HepG2 (cell line): ENCODE data around the gene IGSF8. TPM values are rescaled to one million over a fixed set of nuclear protein-coding genes. Genes with fewer than 3 reads are reported as not detected.
A peak's percentile ranks its signal among the peaks of the same experiment; 100 is the strongest.

ENCODE experiments used
- ARNTL ChIP-seq: sonication (generic); formaldehyde crosslinking; IDR thresholded peaks from 2 replicates; pipeline ENCODE4 v1.4.0; 2020; ENCODE audit warnings: mild to moderate bottlenecking, missing genetic modification reagents
- BORCS8-MEF2B ChIP-seq: sonication (generic); formaldehyde crosslinking; IDR thresholded peaks from 2 replicates; pipeline ENCODE4 v1.8.0; 2022; ENCODE audit warnings: mild to moderate bottlenecking, missing genetic modification reagents
- CREM ChIP-seq, 2 experiments: sonication (generic) in 1 of 2; formaldehyde crosslinking in 1 of 2; IDR thresholded peaks; 2 replicates each; pipeline versions ENCODE4 v1.4.0 to v1.6.1; 2016 to 2020; ENCODE audit warnings: antibody characterized with exemption in 1 of 2, mild to moderate bottlenecking in 1 of 2, missing genetic modification reagents in 1 of 2
- CTCF ChIP-seq: sonication (generic); formaldehyde crosslinking; IDR thresholded peaks from 2 replicates; pipeline ENCODE4 v1.5.0; 2020; ENCODE audit warnings: mild to moderate bottlenecking, missing genetic modification reagents, moderate library complexity
- FOXO1 ChIP-seq: sonication (generic); formaldehyde crosslinking; IDR thresholded peaks from 2 replicates; pipeline ENCODE4 v1.4.0; 2020; ENCODE audit warnings: missing genetic modification reagents
- HHEX ChIP-seq: IDR thresholded peaks from 2 replicates; pipeline ENCODE4 v1.6.1; 2016; ENCODE audit warnings: control low read depth
- KDM1A ChIP-seq: IDR thresholded peaks from 2 replicates; pipeline ENCODE4 v1.6.1; 2016; ENCODE audit warnings: missing compliant biosample characterization
- KDM5B ChIP-seq: sonication (generic); formaldehyde crosslinking; IDR thresholded peaks from 2 replicates; pipeline ENCODE4 v1.4.0; 2020; ENCODE audit warnings: missing genetic modification reagents, mild to moderate bottlenecking, borderline replicate concordance
- KLF11 ChIP-seq: IDR thresholded peaks from 2 replicates; pipeline ENCODE4 v1.6.1; 2016; ENCODE audit warnings: missing compliant biosample characterization
- KLF16 ChIP-seq, 2 experiments: sonication (generic) in 1 of 2; formaldehyde crosslinking in 1 of 2; IDR thresholded peaks; 2 replicates each; pipeline versions ENCODE4 v1.6.1 to v1.8.0; 2016 to 2023; ENCODE audit warnings: missing genetic modification reagents in 2 of 2, missing compliant biosample characterization in 1 of 2
- MED1 ChIP-seq: sonication (generic); formaldehyde crosslinking; IDR thresholded peaks from 2 replicates; pipeline ENCODE4 v1.4.0; 2020; ENCODE audit warnings: missing genetic modification reagents
- NR2F6 ChIP-seq, 2 experiments: IDR thresholded peaks; 2 replicates each; pipeline ENCODE4 v1.6.1; 2016; ENCODE audit warnings: antibody characterized with exemption in 1 of 2, mild to moderate bottlenecking in 1 of 2
- SAP130 ChIP-seq: IDR thresholded peaks from 2 replicates; pipeline ENCODE4 v1.6.1; 2016; ENCODE audit warnings: low read depth
- SOX6 ChIP-seq, 2 experiments: fragments of 450-650 bp in 1 of 2; sonication (generic) in 1 of 2; formaldehyde crosslinking in 1 of 2; IDR thresholded peaks; 2 replicates each; pipeline versions ENCODE4 v1.4.0 to v1.6.1; 2017 to 2020; ENCODE audit warnings: antibody characterized with exemption in 1 of 2, mild to moderate bottlenecking in 1 of 2, missing genetic modification reagents in 1 of 2
- STAG1 ChIP-seq: sonication (generic); formaldehyde crosslinking; IDR thresholded peaks from 2 replicates; pipeline ENCODE4 v1.4.0; 2020; ENCODE audit warnings: missing genetic modification reagents
- TFE3 ChIP-seq: IDR thresholded peaks from 2 replicates; pipeline ENCODE4 v1.6.1; 2016
- TOE1 ChIP-seq: sonication (generic); formaldehyde crosslinking; IDR thresholded peaks from 2 replicates; pipeline ENCODE4 v1.4.0; 2020; ENCODE audit warnings: mild to moderate bottlenecking, missing genetic modification reagents
- TOPORS ChIP-seq: sonication (generic); formaldehyde crosslinking; IDR thresholded peaks from 2 replicates; pipeline ENCODE4 v1.8.0; 2023; ENCODE audit warnings: mild to moderate bottlenecking, missing genetic modification reagents
- ZFAT ChIP-seq: sonication (generic); formaldehyde crosslinking; conservative IDR thresholded peaks from 2 replicates; pipeline ENCODE4 v1.8.1; 2023; ENCODE audit warnings: missing genetic modification reagents, inconsistent platforms
- ZNF143 ChIP-seq: sonication (generic); formaldehyde crosslinking; IDR thresholded peaks from 2 replicates; pipeline ENCODE4 v1.4.0; 2020; ENCODE audit warnings: missing genetic modification reagents
- ZNF263 ChIP-seq: sonication (generic); formaldehyde crosslinking; IDR thresholded peaks from 2 replicates; pipeline ENCODE4 v1.4.0; 2020; ENCODE audit warnings: missing genetic modification reagents
- ZNF317 ChIP-seq: sonication (generic); formaldehyde crosslinking; IDR thresholded peaks from 2 replicates; pipeline ENCODE4 v1.5.0; 2020; ENCODE audit warnings: mild to moderate bottlenecking, missing genetic modification reagents
- ZNF501 ChIP-seq: sonication (generic); formaldehyde crosslinking; IDR thresholded peaks from 2 replicates; pipeline ENCODE4 v1.5.1; 2020; ENCODE audit warnings: mild to moderate bottlenecking, moderate library complexity, missing genetic modification reagents
- ZNF543 ChIP-seq: sonication (generic); formaldehyde crosslinking; IDR thresholded peaks from 2 replicates; pipeline ENCODE4 v1.4.0; 2020; ENCODE audit warnings: mild to moderate bottlenecking, missing genetic modification reagents
- ZNF574 ChIP-seq: sonication (generic); formaldehyde crosslinking; IDR thresholded peaks from 2 replicates; pipeline ENCODE4 v1.4.0; 2020; ENCODE audit warnings: missing genetic modification reagents
- ZNF598 ChIP-seq: sonication (generic); formaldehyde crosslinking; IDR thresholded peaks from 2 replicates; pipeline ENCODE4 v1.5.1; 2020; ENCODE audit warnings: mild to moderate bottlenecking, missing genetic modification reagents, borderline replicate concordance
- polyA plus RNA-seq, 8 experiments: library from polyadenylated mRNA; depleted of rRNA in 3 of 8; stranded (reverse) in 7 of 8; unstranded in 1 of 8; fragments of >200 nt; fragmentation: Illumina TruSeq in 4 of 8; extraction: Trizol in 4 of 8; gene quantifications; 2 replicates each; pipeline versions ENCODE4 v1.2.1 to v1.2.3, GENCODE V29; 2011 to 2016; ENCODE audit warnings: low read depth in 4 of 8, missing spikeins in 1 of 8, mixed read lengths in 1 of 8; ENCODE audit not compliant: insufficient read depth in 1 of 8
- total RNA-seq, 5 experiments: library from RNA; depleted of rRNA; stranded (reverse); fragments of >200 nt; fragmentation: Illumina TruSeq; extraction: Trizol; gene quantifications; 2 replicates each; pipeline ENCODE4 v1.2.3, GENCODE V29; 2016; ENCODE audit warnings: low read depth in 1 of 5

The IGSF8 gene
- total and polyA plus RNA-seq, 2 of the 13 experiments (the other 11 are each of a cell fraction or from before 2014, with no cell fraction given) = 24.0 to 41.0 TPM

- TF ChIP-seq ZNF574 (CRISPR knock-in tag) = peak; percentile 45
- TF ChIP-seq ZNF263 (CRISPR knock-in tag) = peak; percentile 45; the same call in 1 of the 2 replicates
- peak; percentile 83 for TF ChIP-seq ZNF501 (CRISPR knock-in tag)
- TF ChIP-seq HHEX (CRISPR knock-in tag) = 0 out of 2 replicates have a peak, but pooled peaks have one; percentile 4
- TF ChIP-seq TOE1 (CRISPR knock-in tag) = no peak
- no peak for TF ChIP-seq TOPORS (CRISPR knock-in tag)
- peak; percentile 56; the same call in 1 of the 2 replicates for TF ChIP-seq ZNF317 (CRISPR knock-in tag)
- no peak for TF ChIP-seq SOX6 (IDR thresholded peaks at IDR 0.05)
- TF ChIP-seq SOX6 (CRISPR knock-in tag; IDR thresholded peaks at IDR 0.05) = peak; percentile 42
- peak; percentile 90 for TF ChIP-seq STAG1 (CRISPR knock-in tag)
- TF ChIP-seq ARNTL (CRISPR knock-in tag) = peak; percentile 100
- peak; percentile 96 for TF ChIP-seq CTCF
- no peak for TF ChIP-seq FOXO1 (CRISPR knock-in tag)
- TF ChIP-seq TFE3 (CRISPR knock-in tag) = peak; percentile 40; the same call in 1 of the 2 replicates
- TF ChIP-seq NR2F6 (IDR thresholded peaks at IDR 0.05) = no peak
- peak; percentile 45; the same call in 1 of the 2 replicates for TF ChIP-seq NR2F6 (CRISPR knock-in tag; IDR thresholded peaks at IDR 0.05)
- TF ChIP-seq SAP130 (CRISPR knock-in tag) = peak; percentile 80
- no peak for TF ChIP-seq ZNF543 (CRISPR knock-in tag)
- TF ChIP-seq ZNF598 (CRISPR knock-in tag) = 0 out of 2 replicates have a peak, but pooled peaks have one; percentile 13
- TF ChIP-seq ZNF143 = no peak
- TF ChIP-seq KDM5B = no peak
- 0 out of 2 replicates have a peak, but pooled peaks have one; percentile 46 for TF ChIP-seq KLF11 (CRISPR knock-in tag)
- no peak for TF ChIP-seq ZFAT (CRISPR knock-in tag)
- no peak for TF ChIP-seq KDM1A (CRISPR knock-in tag)
- TF ChIP-seq KLF16 (CRISPR knock-in tag; IDR thresholded peaks at IDR 0.05) = peak in 1 of 2 experiments; percentile 51; a peak in 1 of 4 replicates
- TF ChIP-seq BORCS8-MEF2B (CRISPR knock-in tag) = peak; percentile 67; the same call in 1 of the 2 replicates
- TF ChIP-seq CREM (IDR thresholded peaks at IDR 0.05) = peak; percentile 20; the same call in 1 of the 2 replicates
- no peak for TF ChIP-seq CREM (CRISPR knock-in tag; IDR thresholded peaks at IDR 0.05)
- TF ChIP-seq MED1 (CRISPR knock-in tag) = peak; percentile 62
Observed at GRCh38 chr1:160101037-160101716, 2.8 kb upstream of the IGSF8 start (continued).
